ENCODE data around the gene OR2AE1. TPM values are rescaled to one million over a fixed set of nuclear protein-coding genes. Genes with fewer than 3 reads are reported as not detected.

Gene OR2AE1
- total and polyA plus RNA-seq, 2 donors from 2014 or later: not detected

- Histone ChIP-seq H3K27ac (ENCODE audit: low read depth in 2 of 2, low read length in 2 of 2) (no peak overlapping the region), H3K9ac (ENCODE audit: low read length in 3 of 3) (no peak overlapping the region), H3K4me1 (ENCODE audit: control insufficient read depth in 2 of 3, insufficient read depth in 2 of 3, low read depth in 1 of 3, low read length in 3 of 3) (no peaks in the 10 kb centered on the region), H3K27me3 (ENCODE audit: control insufficient read depth, insufficient read depth, low read length) (no peaks in the 10 kb centered on the region), H3K36me3 (ENCODE audit: control insufficient read depth in 2 of 3, insufficient read depth in 3 of 3, low read length in 3 of 3) (peaks cover 12 to 30% (median 23%) of the 10 kb centered on the region in 3 donors), H3K4me3 (ENCODE audit: low read length in 3 of 3) (no peak overlapping the region), H3K9me3 (ENCODE audit: control insufficient read depth in 2 of 3, insufficient read depth in 1 of 3, low read length in 3 of 3) (no peaks in the 10 kb centered on the region)
- no peak for FAIRE-seq
- peak in 3 of 5 donors; percentile 10 to 28 (median 10) for DNase-seq
- intact Hi-C loops (cut with DNase I): no loop called here
- no peak for TF ChIP-seq CTCF (IDR thresholded peaks at IDR 0.05; ENCODE audit: borderline replicate concordance, extremely low read depth, insufficient read depth)
Measured at GRCh38 chr7:99898836-99899235, 22.0 kb upstream of the OR2AE1 start.

- Histone ChIP-seq H3K4me1 (ENCODE audit: control insufficient read depth in 2 of 3, insufficient read depth in 2 of 3, low read depth in 1 of 3, low read length in 3 of 3) (no peaks in the 10 kb centered on the region), H3K36me3 (ENCODE audit: control insufficient read depth in 2 of 3, insufficient read depth in 3 of 3, low read length in 3 of 3) (peaks cover 12 to 23% (median 17%) of the 10 kb centered on the region in 3 donors)
- FAIRE-seq: no peak
Measured at GRCh38 chr7:99898023-99898357, 21.2 kb upstream of the OR2AE1 start.

GRCh38 chr7:99897322-99898022, 20.6 kb upstream of the OR2AE1 start:
- TF ChIP-seq CTCF (IDR thresholded peaks at IDR 0.05; ENCODE audit: borderline replicate concordance, extremely low read depth, insufficient read depth): no peak
- peaks cover 8 to 18% (median 13%) of the 10 kb centered on the region in 3 donors for H3K36me3 ChIP-seq (ENCODE audit: control insufficient read depth in 2 of 3, insufficient read depth in 3 of 3, low read length in 3 of 3)
- no peak for FAIRE-seq

More at GRCh38 chr7:99898023-99898357, 21.2 kb upstream of the OR2AE1 start:
- H3K4me3 ChIP-seq (ENCODE audit: low read length in 3 of 3): no peak overlapping the region
- no peak overlapping the region for H3K27ac ChIP-seq (ENCODE audit: low read depth in 2 of 2, low read length in 2 of 2)
- no peak for DNase-seq
- H3K27me3 ChIP-seq (ENCODE audit: control insufficient read depth, insufficient read depth, low read length): no peaks in the 10 kb centered on the region
- TF ChIP-seq CTCF (IDR thresholded peaks at IDR 0.05; ENCODE audit: borderline replicate concordance, extremely low read depth, insufficient read depth): no peak
- no peaks in the 10 kb centered on the region for H3K9me3 ChIP-seq (ENCODE audit: control insufficient read depth in 2 of 3, insufficient read depth in 1 of 3, low read length in 3 of 3)
- no peak overlapping the region for H3K9ac ChIP-seq (ENCODE audit: low read length in 3 of 3)
- intact Hi-C loops (cut with DNase I): no loop called here

More at GRCh38 chr7:99897322-99898022, 20.6 kb upstream of the OR2AE1 start:
- DNase-seq: no peak
- Histone ChIP-seq H3K4me1 (ENCODE audit: control insufficient read depth in 2 of 3, insufficient read depth in 2 of 3, low read depth in 1 of 3, low read length in 3 of 3) (no peaks in the 10 kb centered on the region), H3K27ac (ENCODE audit: low read depth in 2 of 2, low read length in 2 of 2) (no peak overlapping the region), H3K9me3 (ENCODE audit: control insufficient read depth in 2 of 3, insufficient read depth in 1 of 3, low read length in 3 of 3) (no peaks in the 10 kb centered on the region), H3K4me3 (ENCODE audit: low read length in 3 of 3) (no peak overlapping the region), H3K27me3 (ENCODE audit: control insufficient read depth, insufficient read depth, low read length) (no peaks in the 10 kb centered on the region), H3K9ac (ENCODE audit: low read length in 3 of 3) (no peak overlapping the region)
- intact Hi-C loops (cut with DNase I): no loop called here

Data from kidney (tissue), 14 donors.